Measurements from ENCODE around the gene KREMEN1.

KREMEN1 gene

DNA sequence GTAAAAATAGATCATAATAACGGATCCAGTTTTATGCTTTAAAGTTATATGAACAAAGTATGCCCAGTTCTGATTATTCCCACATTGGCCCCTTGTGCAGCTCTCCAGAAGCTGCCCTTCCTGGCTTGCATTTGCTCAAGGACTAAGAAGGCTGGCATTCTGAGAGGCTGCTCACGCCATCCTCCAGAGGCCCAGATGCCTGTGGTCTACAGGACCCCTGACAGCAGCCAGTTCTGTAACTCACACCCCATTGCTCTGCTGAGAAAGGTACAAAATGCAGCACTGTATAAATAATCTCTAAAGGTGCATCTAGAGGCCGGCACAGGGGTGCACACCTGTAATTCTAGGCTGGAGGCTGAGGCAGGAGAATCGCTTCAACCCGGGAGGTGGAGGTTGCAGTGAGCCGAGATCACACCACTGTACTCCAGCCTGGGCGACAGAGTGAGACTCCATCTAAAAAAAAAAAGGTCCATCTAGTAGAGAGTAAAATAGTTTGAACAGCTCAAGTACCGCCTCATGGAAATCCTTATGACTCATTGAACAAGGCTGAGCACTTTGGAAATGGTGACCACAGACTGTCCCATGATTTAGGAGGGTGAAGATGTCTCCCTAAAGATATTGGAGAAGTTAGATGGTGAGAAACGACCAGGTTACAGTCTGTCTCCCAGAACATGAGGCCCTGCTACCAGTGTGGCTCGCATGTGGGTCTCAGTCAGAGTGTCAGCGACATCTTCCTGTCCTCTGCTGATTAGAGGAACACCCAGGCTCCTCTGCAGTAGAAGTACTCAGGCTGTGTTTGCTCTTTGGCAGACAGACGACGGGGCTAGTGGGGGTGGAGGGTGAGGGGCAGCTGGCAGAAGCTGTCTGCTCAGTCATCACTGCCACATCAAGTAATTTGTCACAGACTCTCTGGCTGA lies 56.3 kb downstream of the KREMEN1 start:
- DNase-seq (ENCODE audit: low read depth in 2 of 2) = no peak

DNA sequence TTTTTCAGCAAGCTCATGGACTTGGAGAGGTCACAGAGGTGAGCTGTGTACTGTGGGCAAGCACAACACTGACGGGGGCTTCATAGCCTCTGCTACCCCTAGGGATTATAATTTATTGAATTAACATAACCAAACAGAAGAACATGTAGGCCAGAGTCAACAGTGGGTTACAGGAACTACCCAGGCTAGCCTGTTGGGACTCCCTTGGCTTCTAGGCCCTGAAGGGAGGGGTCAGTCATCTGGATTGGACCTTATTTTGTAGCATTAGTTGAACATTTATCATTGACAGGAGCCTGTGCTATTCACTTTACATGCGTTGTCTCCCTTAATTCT lies 56.9 kb downstream of the KREMEN1 start:
- no peak for DNase-seq (ENCODE audit: low read depth in 2 of 2)

DNA sequence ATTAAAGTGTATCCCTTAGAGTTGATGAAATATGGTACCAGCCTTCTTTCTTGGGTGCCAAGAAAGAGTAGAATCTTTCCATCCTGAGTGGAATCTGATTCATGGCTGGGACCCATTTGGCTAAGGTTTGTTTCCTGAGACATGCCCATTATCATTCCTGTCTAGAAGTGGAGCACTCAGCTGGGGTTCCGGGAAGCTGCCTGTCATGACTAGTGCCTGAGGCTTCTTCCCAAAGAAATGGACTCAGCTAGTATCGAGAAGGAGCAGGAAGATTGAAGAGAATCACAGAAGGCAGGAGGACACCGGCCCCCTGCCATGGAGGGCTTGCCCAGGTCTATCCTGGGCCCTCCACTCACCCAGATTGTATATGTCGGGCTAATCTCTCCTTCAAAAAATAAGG lies 57.6 kb downstream of the KREMEN1 start:
- DNase-seq (ENCODE audit: low read depth in 2 of 2) = no peak

DNA sequence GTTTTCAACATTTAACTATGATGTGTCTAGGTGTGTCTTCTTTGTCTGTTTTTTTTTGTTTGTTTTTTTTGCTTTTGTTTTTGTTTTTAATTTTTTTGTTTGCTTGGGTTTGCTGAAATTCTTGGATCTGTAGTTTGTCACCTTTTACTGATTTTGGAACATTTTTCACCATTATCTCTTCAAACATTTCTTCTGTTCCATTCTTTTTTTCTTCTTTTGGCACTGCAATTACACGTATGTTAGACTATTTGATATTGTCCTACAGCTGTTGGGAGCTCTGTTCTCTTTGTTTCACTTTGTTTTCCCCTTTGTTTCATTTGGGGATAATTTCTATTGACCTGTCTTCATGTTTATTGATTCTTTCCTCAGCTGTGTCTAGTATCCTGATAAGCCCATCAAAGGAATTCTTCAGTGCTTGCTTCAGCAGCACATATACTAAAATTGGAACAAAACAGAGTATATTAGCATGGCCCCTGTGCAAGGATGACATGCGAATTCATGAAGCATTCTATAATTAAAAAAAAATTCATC lies 60.8 kb downstream of the KREMEN1 start:
- DNase-seq (ENCODE audit: low read depth in 2 of 2) = no peak

DNA sequence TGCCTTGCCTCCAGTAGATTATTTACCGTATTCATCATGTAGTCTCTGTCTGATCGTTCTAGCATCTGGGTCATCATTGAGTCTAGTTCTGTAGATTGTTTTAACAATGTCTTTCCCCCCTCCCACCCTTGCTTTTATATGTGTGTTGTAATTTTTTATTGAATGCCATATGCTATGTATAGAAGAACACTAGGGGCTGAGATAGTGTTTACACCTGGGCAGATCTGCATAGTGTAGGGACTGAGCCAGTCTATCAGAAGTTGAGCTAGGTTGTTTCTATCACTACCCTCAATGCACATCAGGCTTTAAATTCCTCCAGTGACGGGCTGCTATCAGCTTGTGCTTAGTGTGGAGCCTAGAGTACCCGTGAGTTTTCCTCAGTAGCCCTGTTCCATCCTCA lies 61.6 kb downstream of the KREMEN1 start:
- DNase-seq (ENCODE audit: low read depth in 2 of 2) = no peak

DNA sequence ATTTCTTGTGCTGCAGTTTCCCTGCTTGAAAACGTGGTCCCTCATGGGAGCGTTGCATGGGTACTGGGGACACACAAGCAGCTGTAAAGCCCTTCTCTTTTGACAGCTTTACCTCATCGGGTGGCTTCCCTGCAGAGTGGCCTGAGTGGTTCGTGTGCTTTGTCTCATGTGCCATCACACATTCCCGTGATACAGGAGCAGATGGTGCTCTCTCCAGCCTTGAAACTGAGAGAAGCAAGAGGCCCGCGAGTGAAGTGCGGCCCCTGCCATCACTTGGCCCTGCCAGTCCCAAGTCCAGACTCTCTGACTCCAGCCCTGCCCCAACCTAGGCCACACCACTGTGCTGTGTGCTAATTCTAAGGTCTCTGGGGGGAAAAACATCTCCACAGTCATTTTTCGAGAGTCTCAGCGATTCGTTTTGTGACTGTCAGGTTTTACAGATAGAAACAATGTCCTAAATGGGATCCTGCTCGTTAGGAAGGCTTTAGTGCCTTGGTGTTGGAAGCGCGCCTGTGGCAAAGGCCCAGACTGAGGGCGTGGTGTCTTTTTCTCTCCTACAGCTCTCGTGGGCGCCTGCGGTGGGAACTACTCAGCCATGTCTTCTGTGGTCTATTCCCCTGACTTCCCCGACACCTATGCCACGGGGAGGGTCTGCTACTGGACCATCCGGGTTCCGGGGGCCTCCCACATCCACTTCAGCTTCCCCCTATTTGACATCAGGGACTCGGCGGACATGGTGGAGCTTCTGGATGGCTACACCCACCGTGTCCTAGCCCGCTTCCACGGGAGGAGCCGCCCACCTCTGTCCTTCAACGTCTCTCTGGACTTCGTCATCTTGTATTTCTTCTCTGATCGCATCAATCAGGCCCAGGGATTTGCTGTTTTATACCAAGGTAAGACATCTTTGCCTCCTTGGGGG lies 64.2 kb downstream of the KREMEN1 start:
- no peak for DNase-seq (ENCODE audit: low read depth in 2 of 2)

DNA sequence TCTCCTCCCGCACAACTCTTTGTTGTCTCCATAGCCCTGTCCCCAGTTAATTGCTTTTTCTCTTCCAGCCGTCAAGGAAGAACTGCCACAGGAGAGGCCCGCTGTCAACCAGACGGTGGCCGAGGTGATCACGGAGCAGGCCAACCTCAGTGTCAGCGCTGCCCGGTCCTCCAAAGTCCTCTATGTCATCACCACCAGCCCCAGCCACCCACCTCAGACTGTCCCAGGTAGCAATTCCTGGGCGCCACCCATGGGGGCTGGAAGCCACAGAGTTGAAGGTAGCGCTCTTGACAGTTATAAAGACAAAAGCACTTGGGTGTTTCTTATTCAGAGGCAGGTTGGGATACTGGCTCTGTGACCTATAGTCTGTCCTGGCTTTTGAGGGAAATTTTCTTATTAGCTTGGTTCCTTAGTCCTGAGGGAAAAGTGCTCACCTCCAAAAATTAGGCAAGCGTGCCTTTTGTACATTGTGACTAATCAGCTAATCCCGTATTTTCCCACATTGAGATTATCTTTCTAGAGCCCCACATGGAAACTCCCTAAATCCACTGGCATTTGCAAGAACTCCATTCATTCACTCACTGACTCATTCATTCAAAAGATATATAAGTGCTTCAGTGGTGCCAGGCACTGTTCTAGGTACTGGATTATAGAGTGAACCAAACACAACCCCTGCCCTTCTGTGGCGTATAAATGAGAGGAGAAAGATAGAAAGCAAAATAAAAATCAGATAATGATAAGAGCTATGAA lies 65.9 kb downstream of the KREMEN1 start:
- no peak for DNase-seq (ENCODE audit: low read depth in 2 of 2)

DNA sequence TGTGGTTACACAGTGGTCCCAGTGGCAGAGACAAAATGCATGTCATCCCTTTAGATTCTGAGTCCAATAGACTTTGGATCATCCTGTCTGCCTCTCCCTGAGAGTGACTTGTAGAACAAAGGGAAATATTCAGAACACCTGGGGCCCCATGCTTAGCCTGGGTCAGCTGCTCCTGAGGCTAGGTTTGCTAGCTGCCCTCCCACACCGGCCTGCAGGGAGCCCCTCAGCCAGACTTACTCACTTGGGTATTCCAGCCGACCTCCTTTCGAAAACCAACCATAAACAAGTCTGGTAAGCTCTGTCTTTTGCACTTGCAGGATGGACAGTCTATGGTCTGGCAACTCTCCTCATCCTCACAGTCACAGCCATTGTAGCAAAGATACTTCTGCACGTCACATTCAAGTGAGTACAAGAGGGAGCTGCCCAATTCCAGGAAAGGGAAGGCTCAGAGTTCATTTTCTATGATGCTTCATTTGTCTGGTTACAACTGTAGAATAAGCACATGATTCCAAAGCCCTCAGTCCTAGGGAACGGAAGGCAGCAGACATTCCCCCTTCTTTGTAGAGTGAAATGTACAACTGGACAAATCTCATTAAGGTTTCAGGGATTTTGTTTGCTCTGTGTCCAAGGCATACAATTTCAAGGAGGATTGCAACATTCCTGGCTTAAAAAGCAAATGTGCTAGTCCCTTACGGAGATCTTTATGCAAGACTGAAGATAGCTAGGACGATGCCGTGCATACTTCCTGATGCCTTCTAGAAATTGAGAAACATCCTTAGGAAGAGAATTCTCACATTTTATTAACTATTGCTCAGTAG lies 67.3 kb downstream of the KREMEN1 start:
- no peak for DNase-seq (ENCODE audit: low read depth in 2 of 2)

DNA sequence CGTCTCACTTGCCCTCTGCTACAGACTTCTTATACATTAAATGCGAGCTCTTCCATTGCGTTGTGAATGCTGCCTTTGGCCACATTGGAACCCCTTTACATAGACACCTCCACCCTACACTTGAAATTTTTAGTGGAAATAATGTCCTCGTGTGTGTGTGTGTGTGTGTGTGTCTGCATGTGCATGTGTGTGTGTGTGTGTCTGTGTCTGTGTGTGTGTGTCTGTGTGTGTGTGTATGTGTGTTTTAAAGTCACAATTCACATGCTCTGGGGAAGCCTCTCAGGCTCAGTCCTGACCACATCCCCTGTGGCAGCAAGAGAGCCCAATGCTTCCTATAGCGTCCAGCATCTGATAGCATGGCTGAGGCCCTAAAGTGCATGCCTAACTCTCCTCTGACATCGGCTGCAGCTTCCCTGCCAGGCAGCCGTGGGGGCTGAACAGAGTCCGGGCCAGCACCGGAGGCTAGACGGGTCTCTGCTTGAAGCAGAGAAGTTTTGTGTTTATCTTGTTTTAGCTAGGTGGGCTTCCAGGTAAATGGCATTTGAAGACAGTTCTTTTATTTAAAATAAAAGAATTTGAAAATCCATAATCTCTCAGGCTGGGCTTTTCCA lies 68.3 kb downstream of the KREMEN1 start:
- DNase-seq (ENCODE audit: low read depth in 2 of 2) = no peak

DNA sequence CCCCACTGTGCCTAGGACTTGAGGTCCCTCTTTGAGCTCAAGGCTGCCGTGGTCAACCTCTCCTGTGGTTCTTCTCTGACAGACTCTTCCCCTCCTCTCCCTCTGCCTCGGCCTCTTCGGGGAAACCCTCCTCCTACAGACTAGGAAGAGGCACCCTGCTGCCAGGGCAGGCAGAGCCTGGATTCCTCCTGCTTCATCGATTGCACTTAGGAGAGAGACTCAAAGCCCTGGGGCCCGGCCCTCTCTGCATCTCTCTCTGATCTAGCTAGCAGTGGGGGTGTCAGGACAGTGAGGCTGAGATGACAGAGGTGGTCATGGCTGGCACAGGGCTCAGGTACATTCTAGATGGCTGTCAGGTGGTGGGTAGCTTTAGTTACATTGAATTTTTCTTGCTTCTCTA lies 69.3 kb downstream of the KREMEN1 start:
- DNase-seq (ENCODE audit: low read depth in 2 of 2) = no peak

DNA sequence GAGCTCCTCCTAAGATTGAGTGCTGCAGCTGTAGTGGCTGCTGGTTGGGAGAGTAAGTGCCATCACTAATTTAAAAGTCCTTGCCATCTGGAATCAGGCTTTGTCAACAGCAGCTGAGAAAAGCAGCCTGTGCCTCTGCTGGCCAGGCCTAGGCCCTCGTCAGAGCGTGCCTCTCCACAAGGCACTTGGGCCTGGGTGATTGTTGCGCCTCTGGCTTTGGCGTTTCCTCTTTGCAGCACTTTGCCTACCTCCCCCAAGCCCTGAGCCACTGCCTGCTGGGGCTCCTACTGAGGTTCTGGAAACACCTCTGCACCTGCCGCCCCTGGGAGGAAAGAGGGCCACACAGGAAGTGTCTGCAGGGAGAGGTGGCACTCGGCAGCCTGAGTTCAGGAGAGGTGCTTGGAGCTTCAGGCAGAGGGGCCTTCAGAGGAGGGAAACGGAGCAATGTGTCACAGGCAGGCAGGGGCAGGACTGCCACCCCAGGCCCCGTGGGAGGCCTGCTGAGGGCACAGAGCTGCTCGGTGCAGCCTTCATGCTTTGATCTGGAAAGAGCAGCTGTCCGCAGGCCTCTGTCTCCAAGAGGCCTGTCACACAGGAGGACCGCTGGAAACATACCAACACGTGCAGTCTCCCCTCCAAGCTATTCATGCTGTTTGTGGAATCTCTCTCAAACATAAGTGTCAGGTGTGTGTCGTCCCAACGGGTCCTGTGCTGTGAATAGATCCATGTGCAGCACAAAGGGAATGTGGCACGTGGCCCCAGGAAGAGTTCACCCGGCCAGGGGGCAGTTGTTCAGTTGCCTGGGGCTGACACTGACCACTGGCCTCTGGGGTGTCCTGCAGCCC lies 71.3 kb downstream of the KREMEN1 start:
- DNase-seq (ENCODE audit: low read depth in 2 of 2) = no peak

DNA sequence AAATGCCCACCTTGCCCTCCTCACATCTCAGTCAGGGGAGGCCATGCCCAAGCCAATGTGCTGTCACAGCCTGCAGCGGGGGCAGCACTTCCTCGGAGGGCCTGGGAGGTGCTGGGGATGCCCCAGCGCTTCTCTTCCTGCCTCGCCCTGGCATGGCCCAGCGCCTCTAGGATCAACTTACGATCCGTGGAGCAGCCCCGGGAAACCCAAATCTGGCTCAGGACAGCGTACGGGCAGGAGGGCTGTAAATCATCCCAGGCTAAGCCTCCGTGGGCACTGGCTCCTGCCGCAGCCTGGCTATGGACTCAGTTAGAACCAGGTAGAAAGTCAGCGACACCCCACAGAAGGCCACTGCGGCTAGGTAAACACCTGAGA lies 71.9 kb downstream of the KREMEN1 start:
- DNase-seq (ENCODE audit: low read depth in 2 of 2) = no peak

DNA sequence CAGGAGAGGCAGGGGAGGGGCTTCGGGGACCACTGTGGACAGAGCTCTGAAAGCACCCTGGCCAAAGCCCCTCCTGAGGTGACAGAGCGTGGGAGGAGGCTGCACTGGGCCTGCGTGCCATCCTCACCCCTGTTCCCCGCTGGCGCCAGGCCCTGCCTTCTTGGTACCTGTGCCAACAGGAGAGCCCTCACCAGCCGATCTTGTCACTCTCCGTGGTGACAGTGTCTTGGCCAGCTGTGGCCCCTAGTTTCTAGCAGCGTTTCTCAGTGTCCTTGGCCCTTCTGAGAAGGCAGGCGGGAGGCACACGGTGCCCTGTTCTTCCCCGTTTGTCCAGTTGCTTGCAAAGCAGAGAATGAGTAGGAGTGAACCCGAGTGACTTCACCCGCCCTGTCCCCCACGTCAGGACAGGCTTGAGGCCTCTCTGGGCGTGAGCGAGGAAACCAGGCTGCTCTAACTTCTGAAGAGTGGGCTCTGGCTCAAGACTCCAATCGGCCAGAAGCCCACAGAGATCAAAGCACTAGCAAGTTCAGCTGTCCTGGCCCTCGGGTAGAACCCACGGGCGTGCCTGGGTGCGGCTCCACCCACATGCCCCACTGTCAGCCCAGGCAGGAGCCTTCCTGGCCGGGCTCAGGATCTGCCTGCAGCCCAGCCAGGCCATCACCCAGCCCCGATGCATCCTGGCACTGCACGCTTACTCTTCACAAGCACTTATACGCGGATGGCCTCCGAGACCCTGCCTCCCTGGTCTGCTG lies 72.7 kb downstream of the KREMEN1 start:
- no peak for DNase-seq (ENCODE audit: low read depth in 2 of 2)

DNA sequence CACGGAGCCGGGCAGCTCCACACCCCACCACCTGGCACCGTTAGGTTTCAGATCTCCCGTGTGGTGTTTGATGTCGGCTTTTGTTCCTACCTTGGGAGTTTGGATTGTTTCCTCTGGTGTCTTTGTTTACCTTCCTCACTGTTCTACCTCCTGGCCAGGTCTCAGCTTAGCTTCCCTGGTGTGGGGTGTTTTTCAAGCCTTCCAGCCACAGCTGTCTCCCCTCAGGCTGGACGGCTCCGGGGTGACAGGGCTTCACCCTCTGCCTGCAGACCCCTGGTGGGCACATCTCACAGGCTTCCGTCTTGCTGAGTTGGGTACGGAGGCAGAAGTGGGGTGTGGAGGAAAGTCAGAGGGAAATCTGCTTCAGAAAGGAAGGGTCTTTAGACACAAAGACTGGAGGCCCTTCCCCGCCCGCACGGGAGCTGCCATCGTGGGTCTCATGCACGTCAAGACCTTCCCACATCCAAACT lies 73.3 kb downstream of the KREMEN1 start:
- no peak for DNase-seq (ENCODE audit: low read depth in 2 of 2)

DNA sequence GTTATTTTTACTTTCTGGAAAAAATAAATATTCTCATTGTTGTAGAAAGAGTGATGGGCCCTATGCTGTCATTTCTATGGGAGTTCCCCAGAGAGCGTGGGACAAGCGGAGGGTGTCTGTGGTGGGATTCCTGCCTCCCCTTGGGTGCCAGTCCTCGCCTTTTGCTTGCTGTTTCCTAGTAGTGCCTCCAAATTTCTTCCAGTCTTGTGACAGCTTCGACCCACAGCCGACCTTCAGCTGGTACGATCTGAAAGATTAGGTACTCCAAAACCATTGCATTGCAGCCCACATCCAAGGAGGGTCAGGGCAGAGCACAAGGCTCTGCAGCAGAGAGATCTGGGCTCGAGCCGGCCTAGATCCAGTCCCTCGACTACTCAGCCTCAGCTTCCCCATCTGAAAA lies 73.9 kb downstream of the KREMEN1 start:
- DNase-seq (ENCODE audit: low read depth in 2 of 2) = no peak

DNA sequence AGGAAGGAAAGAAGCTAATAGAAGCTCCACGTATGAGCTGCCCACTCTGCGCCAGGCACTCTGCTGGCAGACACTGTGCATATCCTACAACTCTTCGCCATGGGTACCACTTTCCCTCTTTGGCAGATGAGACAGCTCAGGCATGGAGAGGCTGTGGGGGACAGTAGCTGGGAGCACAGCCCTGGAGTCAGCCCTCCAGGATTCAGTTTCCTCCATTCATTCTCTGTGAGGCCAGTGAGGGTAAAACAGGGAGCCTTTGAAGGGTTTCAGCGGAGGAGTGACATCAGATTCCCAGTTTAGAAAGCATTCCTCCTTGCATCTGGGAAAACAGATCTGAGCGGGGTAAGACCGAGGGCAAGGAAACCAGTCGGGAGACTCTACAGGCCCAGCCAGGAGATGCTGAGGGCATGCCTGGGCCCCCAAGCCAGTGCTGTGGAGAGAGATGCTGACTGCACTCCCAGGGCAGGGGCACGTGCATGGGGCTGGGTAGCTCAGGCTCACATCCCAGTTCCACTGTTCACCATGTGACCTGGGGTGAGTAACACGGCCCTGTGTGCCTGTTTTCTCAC lies 74.6 kb downstream of the KREMEN1 start:
- DNase-seq (ENCODE audit: low read depth in 2 of 2) = no peak

DNA sequence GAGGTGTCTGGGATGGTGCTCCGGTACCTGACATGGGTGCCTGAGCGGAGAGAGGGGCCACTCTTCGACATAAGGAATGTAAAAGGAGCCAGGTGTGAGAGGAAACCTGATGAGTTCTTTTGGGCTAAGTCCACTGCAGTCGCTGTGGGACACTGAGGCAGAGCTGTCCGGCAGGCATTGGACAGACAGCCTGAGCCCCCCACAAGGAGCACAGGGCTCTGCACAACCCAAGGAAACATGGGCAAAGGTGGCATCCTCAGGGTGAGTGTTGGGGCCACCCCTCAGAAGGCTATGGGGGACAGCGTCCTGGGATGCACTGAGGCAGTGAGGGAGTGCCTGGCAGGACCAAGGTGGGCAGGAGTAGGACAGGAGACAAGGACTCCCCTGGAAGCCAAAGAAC lies 75.2 kb downstream of the KREMEN1 start:
- no peak for DNase-seq (ENCODE audit: low read depth in 2 of 2)

DNA sequence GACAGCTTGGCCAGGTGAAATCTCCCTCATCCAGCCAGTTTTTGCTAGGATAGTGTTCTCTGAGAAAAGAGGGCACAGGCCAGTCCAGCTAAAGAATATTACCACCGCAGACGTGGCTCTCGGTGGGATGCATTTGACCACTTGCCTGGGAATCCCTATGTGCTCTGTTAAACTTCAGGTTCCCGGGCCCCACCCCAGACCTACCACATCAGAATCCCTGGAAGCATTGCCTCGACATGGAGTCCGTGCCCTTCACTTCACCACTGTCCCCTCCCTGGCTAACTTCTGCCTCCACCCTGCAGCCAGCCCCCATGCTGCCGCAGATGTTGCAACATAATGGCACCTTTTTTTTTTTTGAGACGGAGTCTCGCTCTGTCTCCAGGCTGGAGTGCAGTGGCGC lies 76.0 kb downstream of the KREMEN1 start:
- DNase-seq (ENCODE audit: low read depth in 2 of 2) = no peak

All from activated CD4-positive, alpha-beta T cell treated with anti-CD3 and anti-CD28 coated beads for 24 hours (primary cell).